HG03095 (cell line): ENCODE measurements around the gene METTL6.
"Not testable (repeated sequence)": the region's sequence is repeated elsewhere in the genome, so short reads cannot be mapped to it uniquely, and the experiment has no call there.

Experiments used
- ATAC-seq: cut with Tn5 transposase; IDR thresholded peaks from one replicate; pipeline ENCODE4 v1.9.1; 2021; ENCODE audit warnings: moderate library complexity; ENCODE audit not compliant: unreplicated experiment

Gene METTL6, protein sequence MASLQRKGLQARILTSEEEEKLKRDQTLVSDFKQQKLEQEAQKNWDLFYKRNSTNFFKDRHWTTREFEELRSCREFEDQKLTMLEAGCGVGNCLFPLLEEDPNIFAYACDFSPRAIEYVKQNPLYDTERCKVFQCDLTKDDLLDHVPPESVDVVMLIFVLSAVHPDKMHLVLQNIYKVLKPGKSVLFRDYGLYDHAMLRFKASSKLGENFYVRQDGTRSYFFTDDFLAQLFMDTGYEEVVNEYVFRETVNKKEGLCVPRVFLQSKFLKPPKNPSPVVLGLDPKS

DNA sequence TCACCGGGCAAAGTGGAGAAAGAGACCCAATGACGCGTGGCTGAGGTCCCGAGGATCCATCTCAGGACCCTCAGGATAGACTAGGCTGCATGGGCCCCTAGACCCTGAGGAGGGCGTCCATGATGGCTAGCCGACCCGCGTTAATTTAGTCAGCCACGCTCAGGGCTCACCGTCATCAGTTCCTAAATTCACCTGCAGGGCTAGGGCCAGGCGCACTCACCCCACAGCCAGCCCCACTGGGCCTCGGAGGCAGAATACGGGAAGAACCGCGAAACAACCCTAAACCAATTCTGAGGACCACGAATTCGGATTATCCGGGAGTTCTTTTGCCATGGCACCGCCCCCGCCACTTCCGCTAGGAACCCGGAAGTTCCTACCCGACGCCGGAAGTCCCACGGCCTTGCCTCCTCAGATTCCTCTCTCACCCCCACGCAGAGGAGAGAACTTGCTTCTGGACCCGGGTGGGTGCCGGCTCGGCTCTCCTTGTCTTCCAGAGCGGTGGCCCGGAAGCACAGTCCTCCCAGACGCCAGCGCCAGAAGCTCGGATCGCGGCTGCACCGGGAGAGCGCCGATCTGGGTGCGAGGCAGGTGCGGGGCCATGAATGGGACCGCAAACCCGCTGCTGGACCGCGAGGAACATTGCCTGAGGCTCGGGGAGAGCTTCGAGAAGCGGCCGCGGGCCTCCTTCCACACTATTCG, at the start of gene METTL6, which contains the start of gene EAF1:
TSS of gene METTL6 (minus strand) at position 363 of the 699 bp plus-strand sequence. CDS start 1,033 bp downstream, outside the sequence.
TSS of gene EAF1 (plus strand) at position 417 of the 699 bp plus-strand sequence. CDS start at position 599, 182 bp downstream.
- ATAC-seq, result peak; percentile 90

DNA sequence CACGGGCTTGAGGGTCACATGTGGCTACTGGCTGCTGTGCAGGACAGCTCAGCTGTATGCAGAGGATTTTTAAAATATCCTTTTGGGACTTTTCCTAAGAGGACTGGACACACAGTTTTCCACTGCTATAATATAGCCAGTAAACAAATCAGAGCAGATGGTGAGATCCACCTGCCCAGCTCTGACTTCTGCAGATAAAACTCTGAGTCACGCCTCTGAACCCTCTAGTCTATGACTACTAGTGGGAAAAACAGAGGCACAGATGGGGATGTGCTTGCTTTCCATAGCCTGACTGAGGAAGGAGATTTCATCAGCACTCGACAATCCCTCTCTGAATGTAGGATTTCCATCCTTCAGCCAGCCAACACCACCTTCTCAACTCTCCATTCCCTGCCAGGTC, 49.0 kb upstream of the METTL6 start:
- no peak for ATAC-seq

DNA sequence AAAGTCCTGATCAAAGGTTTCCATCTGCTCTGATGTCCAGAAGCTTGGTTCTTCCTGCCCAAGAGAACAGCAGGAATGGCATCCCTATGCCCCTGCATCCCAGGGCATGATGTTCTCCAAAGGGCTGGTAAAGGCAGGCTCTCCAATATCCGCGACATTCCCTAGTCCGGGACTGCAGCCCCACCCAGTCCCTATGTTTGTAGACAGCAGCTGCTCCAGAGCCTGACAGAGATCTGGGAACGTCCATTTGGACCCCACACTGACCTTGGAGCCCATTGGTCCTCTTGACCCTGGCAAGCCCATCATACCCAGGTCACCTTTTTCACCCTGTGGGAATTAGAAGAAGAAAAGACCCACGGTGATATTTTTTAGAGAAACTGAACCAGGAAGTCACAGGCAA, 47.8 kb upstream of the METTL6 start:
- ATAC-seq, result no peak

DNA sequence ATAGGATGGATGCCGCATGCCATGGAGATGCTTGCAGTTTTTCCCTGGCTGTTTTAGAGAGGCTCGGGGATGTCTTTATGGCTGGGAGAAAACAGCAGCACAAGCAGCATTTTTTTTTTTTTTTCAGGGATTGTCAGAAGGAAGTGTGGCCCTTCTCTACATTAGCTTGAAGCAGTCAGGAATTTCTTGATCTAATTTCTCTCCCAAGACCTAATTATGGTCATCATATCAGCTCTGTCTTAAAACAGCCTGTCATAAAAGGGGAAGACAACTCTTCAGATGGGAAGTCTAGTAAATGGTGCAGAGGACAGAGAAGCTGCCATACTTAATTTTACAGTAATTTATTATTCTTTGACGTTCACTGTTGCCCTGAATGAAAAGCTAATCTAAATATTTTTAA, 44.5 kb upstream of the METTL6 start:
- no peak for ATAC-seq

DNA sequence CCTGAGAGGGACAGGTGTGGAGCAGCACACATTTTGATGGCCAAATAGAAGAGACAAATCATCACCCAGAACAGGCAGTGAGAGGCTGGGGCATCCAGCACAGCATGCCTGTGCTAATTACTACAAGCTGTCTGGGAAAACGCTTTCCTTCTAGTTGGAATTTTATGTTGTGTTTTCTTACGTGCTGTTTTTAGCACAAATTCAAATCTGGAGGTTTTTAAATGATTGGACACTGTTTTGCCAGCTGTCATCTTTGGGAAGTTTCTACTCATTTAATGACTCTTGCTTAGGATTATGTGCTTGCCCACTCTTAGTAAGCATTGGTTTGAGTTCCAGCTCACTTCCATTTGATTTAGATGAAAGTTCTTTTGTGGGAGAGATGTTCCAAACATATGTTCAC, 43.5 kb upstream of the METTL6 start:
- no peak for ATAC-seq

DNA sequence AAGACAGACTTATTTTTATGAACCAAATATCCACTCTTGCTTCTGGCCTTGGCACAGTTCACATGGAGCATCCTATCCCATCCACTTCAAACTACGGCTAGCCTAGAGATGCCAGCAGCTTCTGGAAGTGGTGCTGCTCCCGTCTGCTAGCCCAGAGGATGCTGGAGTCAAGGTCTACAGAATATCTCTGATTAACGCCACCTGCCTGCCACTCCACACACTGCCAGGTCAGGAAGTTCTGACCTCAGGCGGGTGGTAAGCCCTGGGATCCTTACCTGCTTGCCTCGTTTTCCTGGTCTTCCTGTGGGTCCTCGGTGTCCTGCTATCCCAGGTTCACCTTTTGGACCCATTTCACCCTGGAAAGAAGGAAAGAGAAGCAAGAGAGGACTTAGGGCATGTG, 42.9 kb upstream of the METTL6 start:
- ATAC-seq, result no peak

DNA sequence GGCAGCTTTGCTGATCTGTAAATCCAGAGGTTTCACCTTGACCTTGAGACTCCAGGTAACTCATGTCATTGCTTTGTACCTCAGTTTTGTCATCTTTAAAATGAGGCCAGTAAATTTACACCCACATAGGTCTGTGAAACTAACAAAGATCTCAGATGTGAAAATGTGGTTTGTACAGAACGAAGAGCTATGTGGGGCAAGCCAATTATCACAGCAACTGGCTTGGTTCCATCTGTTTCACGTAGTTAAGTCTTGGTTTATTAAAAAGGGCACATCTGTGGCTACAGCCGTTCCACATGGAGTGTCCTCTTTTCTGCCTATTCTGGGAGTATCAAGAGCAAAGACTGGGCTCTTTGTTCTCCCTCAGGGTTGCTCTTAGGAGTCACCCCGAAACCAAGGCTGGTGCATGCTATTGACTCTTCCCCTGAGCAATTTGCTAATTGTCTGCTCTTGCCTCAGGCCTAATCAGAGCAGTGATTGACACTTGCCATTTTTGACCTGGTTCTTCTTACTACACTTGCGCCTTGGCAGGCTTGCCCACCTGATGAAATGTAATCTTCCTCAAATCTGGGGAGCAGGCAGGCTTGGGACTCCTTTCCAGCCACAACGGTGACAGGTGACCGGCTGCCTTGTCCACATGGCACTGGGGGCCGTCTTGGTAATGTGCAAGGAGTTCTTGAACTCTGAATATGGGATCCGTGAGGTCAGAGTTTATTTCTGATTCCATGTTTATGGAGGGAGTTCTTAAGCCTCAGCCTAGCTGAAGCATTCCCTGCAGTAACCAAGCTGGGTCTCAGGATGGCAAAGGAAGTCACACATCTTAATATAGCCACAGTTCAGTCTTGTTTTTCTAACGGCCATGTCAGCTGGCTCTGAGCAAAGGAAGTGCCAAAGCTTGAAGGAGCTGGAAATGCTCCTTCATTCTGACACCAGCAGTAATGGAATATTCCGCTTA, 40.2 kb upstream of the METTL6 start:
- ATAC-seq, result no peak

DNA sequence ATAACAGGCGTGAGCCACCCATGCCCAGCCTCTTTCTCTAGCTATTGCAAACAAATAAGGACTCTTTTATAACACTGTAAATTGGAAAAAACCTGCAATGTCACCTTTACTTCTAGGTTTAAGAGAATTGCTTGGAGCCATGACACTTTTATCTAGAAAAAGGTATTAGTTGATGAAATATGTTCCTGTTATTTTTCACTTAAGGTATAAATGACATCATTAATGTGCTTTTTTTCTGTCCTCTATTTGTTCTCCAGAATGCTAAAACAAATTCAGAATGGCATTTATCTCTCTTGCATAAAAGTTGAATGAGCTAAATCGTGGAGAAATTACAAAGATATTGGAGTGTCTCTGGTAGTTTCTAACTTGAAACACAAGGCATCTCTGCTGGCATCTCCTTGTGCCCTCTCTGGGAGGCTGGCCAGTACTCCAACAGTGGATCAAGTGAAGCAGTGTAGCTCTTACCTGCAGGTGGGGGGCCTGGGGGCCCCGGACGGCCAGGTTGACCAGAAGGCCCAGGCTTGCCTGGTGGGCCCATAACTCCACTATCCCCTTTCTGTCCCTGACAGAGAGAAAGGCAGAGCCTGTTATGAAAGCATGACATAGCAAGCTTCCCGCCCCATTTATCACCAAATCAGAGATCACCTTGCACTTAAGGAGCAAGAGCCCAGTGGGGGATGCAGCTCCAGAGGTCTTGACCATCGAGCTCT, 38.7 kb upstream of the METTL6 start:
- ATAC-seq, result no peak

DNA sequence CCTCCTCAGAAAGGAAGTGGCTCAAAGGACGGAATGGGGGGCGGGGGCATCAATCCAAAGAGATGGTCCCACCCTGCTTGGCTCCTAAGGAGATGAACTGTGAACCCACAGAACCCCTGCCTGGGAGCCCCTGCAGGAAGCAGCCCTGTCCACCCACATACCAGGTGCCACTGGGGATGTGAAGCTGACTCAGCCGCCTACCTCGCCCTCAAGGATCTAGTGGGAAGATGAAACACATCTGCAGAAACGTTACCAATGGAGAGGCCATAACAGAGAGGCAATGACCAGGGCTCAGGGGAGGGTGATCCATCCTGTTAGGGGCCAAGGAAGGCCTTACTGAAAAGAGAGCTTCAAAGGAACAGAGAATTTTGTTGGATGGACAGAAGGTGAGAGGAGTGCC, 35.1 kb upstream of the METTL6 start:
- ATAC-seq, result no peak

DNA sequence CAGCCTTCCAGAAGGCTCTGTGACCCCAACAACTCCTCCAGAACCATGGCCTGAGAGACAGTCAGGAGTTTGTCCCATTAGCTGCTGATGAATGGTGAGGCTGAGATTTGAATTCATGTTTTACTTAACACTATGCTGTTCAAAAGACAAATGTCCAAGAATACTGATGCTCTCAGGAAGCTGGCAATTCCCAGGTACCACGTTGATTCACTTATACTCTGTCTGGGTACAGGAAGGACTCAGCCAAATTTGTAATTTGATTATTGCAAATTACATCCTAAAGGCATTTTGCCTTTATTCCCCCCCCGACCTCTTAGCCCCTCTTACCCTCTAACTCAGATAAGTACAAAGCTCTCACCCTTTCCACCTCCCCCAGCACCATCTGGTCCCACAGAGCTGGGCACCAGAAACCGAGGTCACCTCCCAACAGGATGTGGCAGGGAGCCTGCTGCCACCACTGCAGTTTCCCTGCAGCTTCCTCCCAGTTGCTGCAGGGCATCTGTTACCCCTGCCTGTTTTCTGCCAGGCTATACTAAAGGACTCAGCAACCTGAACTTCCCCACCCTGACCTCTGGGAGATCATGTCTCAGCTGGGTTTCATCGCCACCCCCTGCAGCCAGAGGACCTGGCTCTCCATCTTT, 33.7 kb upstream of the METTL6 start:
- no peak for ATAC-seq

DNA sequence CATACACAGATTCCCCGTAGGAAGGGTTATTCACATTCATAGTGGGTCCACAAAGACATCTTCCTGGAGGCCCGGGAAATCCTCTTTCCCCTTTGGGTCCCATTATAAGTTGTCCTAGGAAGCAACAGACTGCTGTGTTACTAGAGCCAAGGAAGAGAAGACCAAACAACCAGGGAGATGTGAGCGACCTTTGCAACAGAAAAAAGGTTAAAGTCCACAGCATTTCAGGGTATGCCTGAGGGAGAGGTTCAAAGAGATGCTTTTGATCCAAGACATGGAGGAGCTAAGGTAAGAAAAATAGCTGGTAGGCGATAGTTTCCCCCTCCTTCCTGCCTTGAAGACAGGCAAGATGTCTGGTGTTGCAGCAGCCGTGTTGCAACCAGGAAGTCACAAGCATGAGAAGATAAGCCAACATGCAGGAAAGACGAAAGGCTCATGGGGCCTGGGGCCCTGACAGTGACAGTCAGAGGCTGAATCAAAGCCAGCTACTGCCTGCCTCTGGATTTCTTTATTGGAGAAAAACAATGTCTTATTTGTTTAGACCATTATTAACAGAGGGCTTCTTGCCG, 31.0 kb upstream of the METTL6 start:
- ATAC-seq, result no peak

DNA sequence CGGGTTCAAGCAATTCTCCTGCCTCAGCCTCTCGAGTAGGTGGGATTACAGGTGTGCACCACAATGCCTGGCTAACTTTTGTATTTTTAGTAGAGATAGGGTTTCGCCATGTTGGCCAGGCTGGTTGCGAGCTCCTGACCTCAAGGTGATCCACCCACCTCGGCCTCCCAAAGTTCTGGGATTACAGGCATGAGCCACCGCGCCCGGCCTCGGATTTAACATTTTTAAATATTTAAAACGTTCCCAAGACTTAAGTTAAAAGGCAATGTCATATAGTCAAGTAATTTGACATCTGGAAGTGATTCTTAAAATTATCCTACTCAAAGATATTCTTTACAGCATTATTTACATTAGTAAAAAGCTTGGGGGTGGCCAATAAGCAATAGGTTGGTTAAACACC, 29.6 kb upstream of the METTL6 start:
- not testable (repeated sequence) for ATAC-seq

DNA sequence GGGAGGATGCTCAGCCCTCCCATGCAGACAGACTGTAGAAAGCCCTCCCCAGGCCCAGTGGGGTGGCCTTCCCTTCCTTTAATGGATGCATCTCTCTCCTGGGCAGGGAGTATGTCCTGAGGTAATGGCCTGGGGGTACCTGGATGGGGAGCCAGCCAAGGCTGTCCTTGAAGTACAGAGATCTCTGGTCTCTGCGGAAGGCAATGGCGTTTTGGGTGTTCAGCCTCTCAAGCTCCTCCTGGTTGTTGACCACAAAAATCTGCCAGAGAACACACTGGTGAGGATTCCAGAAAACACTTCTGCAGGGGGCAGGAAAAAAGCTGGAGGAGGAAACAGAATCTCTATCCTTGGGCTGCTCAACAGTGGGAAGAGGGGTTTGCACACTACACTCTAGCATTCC, 29.0 kb upstream of the METTL6 start:
- ATAC-seq, result no peak

DNA sequence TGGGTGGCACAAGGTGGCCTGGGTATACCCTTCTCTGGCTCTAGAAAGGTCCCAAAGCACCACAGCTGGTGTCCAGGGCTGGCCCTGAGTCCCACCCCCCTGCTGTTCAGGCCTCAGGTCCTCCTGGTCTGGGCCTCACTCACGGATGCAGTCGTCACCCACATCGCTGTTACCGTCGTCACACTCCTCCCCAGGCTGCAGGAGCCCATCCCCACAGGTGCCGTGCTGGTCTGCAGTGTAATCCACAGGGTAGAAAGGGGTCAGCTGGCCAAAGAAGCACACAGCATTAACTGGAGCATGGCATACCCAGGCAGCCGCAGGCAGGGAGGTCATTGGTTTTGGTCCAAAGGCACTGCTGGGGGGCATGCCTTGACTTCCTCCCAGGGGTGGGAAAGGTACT, 28.4 kb upstream of the METTL6 start:
- no peak for ATAC-seq

DNA sequence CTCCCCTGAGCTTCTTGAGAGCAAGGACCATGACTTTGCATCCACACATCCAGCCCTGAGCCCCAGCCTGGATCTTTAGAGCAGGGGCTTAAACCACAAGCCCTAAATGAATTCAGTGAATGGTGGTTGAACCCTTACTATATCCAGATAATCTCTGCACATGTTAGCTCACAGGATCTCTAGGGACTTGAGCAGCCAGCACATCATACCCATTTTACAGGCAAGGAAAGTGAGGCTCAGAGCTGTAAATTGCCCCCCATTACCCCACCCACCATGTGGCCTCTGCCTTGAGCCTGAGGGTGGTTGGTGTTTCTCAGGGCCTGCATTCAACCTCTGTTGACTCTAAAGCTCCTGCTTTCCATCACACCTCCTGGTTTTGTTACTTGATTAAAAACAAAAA, 27.6 kb upstream of the METTL6 start:
- no peak for ATAC-seq

DNA sequence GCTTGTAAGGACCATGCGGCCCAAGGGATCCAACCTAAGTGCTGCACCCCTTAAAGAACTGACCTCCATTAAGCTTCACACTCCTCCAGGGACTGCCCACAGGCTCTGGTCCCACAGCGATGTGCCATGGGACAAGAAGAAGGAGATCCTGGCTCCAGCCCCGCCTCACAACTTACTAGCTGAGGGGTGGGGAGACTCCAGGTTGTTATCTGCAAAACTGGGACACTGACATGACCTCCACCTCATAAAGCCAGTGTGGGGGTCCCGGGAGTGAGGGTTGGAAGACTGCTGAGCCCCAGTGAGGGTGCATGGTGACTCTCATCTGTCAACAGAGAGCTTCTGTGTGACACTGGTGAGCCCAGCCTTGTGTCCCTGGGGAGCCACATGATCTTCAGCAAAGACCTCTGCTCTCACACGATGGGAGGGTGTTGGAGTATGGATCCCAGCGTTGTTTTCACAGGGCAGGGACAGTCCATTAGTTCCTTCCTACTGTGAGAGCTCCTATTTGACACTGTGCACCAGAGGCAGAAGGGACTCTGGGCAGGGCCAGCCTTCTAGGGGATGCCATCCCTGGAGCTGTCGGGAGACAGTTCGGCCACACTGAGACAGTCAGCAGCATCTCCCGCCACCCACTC, 26.8 kb upstream of the METTL6 start:
- no peak for ATAC-seq

DNA sequence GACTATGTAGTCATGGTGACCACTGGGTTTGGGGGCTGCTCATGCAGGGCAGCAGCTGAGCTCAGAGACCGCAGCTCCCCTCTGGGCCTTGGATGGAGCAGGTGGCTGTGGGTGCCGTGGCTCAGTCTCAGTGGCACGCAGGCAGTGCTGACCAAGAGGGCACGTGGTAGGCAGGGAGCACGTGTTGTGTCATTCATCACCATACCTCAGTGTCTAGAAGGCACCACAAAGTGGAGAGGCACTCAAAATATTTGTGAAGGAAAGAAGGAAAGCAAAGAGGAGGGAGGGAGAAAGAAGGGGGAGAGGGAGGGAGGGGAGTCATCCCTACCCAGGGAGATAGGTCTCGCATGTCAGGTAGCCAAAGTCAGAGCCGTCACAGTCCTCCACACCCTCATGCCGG, 26.2 kb upstream of the METTL6 start:
- ATAC-seq, result no peak

DNA sequence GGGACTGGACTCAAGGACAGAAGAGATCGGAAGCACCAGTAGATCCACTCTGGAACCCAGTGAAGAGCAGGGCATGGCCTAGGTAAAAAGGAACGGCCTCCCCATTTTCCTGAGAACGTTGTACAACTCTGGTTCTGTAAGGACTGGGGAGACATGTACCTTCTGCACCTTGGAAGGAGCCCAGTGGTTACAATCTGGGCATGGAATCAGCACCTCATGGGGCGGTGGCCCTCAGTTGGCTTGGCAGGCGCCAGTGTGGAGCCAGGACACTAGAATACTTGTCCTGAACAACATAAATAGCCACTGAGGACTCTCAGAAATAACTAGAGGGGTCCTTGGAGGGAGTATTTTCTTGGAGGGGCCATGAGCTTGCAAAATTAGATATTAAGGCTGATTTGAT, 25.6 kb upstream of the METTL6 start:
- no peak for ATAC-seq

DNA sequence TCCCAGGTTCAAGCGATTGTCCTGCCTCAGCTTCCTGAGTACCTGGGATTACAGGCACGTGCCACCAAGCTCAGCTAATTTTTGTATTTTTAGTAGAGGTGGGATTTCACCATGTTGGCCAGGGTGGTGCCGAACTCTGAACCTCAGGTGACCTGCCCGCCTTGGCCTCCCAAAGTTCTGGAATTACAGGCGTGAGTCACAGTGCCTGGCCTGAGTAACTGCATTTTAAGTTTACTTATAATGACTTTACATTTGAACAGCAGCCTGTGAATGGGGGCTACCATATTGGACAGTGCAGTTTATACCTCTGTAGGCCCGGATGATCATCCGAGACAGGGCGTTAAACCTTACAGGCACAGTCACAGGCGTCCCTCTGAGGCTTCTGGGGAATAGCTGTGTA, 24.8 kb upstream of the METTL6 start:
- no peak for ATAC-seq
